ENCODE data around the gene BMS1. TPM values are rescaled to one million over a fixed set of nuclear protein-coding genes. Genes with fewer than 3 reads are reported as not detected.

The BMS1 gene
- total and polyA plus RNA-seq, 2 of the 8 experiments (the other 6 are each of a cell fraction or from before 2014, with no cell fraction given) = 3.7 to 34.6 TPM

- TF ChIP-seq, protein P1, sequence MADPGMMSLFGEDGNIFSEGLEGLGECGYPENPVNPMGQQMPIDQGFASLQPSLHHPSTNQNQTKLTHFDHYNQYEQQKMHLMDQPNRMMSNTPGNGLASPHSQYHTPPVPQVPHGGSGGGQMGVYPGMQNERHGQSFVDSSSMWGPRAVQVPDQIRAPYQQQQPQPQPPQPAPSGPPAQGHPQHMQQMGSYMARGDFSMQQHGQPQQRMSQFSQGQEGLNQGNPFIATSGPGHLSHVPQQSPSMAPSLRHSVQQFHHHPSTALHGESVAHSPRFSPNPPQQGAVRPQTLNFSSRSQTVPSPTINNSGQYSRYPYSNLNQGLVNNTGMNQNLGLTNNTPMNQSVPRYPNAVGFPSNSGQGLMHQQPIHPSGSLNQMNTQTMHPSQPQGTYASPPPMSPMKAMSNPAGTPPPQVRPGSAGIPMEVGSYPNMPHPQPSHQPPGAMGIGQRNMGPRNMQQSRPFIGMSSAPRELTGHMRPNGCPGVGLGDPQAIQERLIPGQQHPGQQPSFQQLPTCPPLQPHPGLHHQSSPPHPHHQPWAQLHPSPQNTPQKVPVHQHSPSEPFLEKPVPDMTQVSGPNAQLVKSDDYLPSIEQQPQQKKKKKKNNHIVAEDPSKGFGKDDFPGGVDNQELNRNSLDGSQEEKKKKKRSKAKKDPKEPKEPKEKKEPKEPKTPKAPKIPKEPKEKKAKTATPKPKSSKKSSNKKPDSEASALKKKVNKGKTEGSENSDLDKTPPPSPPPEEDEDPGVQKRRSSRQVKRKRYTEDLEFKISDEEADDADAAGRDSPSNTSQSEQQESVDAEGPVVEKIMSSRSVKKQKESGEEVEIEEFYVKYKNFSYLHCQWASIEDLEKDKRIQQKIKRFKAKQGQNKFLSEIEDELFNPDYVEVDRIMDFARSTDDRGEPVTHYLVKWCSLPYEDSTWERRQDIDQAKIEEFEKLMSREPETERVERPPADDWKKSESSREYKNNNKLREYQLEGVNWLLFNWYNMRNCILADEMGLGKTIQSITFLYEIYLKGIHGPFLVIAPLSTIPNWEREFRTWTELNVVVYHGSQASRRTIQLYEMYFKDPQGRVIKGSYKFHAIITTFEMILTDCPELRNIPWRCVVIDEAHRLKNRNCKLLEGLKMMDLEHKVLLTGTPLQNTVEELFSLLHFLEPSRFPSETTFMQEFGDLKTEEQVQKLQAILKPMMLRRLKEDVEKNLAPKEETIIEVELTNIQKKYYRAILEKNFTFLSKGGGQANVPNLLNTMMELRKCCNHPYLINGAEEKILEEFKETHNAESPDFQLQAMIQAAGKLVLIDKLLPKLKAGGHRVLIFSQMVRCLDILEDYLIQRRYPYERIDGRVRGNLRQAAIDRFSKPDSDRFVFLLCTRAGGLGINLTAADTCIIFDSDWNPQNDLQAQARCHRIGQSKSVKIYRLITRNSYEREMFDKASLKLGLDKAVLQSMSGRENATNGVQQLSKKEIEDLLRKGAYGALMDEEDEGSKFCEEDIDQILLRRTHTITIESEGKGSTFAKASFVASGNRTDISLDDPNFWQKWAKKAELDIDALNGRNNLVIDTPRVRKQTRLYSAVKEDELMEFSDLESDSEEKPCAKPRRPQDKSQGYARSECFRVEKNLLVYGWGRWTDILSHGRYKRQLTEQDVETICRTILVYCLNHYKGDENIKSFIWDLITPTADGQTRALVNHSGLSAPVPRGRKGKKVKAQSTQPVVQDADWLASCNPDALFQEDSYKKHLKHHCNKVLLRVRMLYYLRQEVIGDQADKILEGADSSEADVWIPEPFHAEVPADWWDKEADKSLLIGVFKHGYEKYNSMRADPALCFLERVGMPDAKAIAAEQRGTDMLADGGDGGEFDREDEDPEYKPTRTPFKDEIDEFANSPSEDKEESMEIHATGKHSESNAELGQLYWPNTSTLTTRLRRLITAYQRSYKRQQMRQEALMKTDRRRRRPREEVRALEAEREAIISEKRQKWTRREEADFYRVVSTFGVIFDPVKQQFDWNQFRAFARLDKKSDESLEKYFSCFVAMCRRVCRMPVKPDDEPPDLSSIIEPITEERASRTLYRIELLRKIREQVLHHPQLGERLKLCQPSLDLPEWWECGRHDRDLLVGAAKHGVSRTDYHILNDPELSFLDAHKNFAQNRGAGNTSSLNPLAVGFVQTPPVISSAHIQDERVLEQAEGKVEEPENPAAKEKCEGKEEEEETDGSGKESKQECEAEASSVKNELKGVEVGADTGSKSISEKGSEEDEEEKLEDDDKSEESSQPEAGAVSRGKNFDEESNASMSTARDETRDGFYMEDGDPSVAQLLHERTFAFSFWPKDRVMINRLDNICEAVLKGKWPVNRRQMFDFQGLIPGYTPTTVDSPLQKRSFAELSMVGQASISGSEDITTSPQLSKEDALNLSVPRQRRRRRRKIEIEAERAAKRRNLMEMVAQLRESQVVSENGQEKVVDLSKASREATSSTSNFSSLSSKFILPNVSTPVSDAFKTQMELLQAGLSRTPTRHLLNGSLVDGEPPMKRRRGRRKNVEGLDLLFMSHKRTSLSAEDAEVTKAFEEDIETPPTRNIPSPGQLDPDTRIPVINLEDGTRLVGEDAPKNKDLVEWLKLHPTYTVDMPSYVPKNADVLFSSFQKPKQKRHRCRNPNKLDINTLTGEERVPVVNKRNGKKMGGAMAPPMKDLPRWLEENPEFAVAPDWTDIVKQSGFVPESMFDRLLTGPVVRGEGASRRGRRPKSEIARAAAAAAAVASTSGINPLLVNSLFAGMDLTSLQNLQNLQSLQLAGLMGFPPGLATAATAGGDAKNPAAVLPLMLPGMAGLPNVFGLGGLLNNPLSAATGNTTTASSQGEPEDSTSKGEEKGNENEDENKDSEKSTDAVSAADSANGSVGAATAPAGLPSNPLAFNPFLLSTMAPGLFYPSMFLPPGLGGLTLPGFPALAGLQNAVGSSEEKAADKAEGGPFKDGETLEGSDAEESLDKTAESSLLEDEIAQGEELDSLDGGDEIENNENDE (IDR thresholded peaks at IDR 0.05; ENCODE audit: insufficient replicate concordance, low read length) = no peak
- TF ChIP-seq BCL11A (IDR thresholded peaks at IDR 0.05; ENCODE audit: low read depth in 2 of 2, low read length in 2 of 2) = no peak
- no peak for TF ChIP-seq CEBPB (IDR thresholded peaks at IDR 0.05; ENCODE audit: low read depth, low read length)
- no peak for TF ChIP-seq SP2 (IDR thresholded peaks at IDR 0.05; ENCODE audit: low read length)
- no peak for TF ChIP-seq RFX5 (IDR thresholded peaks at IDR 0.05; ENCODE audit: borderline replicate concordance, low read depth, low read length)
- no peak for TF ChIP-seq POLR2A (IDR thresholded peaks at IDR 0.05; ENCODE audit: control extremely low read depth in 1 of 2, low read depth in 2 of 2, low read length in 2 of 2)
- no peak for TF ChIP-seq ZNF274 (IDR thresholded peaks at IDR 0.05; ENCODE audit: borderline replicate concordance, extremely low read depth, low read length)
- TF ChIP-seq YY1 (IDR thresholded peaks at IDR 0.05; ENCODE audit: low read depth, low read length) = no peak
- no peak for TF ChIP-seq SP4 (IDR thresholded peaks at IDR 0.05; ENCODE audit: low read length)
- TF ChIP-seq TAF7 (optimal IDR thresholded peaks at IDR 0.05; ENCODE audit: borderline replicate concordance, low read depth, low read length) = no peak
- no peak for TF ChIP-seq RAD21 (IDR thresholded peaks at IDR 0.05 in 1 of 2, conservative IDR thresholded peaks at IDR 0.05 in 1 of 2; ENCODE audit: low read depth in 2 of 2, low read length in 2 of 2)
- TF ChIP-seq CHD2 (IDR thresholded peaks at IDR 0.05; ENCODE audit: low read length) = no peak
- no peak for TF ChIP-seq SUZ12 (IDR thresholded peaks at IDR 0.05; ENCODE audit: low read length)
Measured at GRCh38 chr10:42802876-42803275, 20.3 kb downstream of the BMS1 start (continued).
